Occipital lobe (tissue), 2 donors: ENCODE measurements around the gene LGMN. TPM values are rescaled to one million over a fixed set of nuclear protein-coding genes. Genes with fewer than 3 reads are reported as not detected.
"Not testable (repeated sequence)": the region's sequence is repeated elsewhere in the genome, so short reads cannot be mapped to it uniquely, and the experiment has no call there.

ENCODE experiments used
- DNase-seq: peaks from one replicate; lab custom pipeline; 2025; lab: John Stamatoyannopoulos, UW
- total RNA-seq: library from RNA; depleted of rRNA; stranded (reverse); fragments of >200 nt; gene quantifications from one replicate; pipeline ENCODE4 v1.2.3, GENCODE V29; 2014

Gene LGMN
- 23.6 TPM for total RNA-seq

DNA sequence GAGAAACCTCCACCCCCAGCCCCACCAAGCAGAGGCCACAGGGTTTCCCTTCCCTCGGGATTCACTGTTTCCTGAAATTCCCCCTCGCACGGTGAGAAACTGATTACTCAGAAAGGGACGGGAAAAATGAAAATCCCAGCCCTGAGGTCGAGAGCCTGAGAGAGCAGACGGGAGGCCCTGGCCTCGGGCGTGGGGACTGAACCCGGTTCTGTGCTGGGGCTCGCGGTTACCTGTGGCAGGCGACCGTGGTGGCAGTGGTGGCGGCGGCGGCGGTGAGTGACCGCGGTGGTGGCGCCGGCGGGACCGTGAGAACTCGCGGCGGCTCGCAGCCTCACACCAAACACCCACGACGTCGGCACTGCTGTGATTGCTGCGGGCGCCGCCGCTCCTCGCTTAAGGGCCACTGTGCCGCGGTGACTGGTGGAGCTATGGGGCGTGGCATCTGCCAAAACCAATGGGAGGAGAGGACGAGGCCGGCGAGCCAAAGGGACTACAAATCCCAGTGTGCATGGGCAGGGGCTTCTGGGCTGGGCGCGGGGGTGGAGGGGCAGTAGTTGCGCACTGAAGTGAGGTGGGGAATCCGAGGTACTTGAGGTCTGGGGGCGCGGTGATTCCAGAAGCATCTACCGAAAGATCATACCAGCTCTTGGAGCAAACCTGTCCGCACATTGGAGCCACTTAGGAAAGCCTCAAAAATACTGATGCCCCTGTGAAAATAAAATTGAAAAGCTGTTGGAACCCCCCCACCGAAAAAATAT, at the start of gene LGMN:
Gene LGMN, minus strand, starts transcription at position 369 of the 758 bp plus-strand sequence. CDS start 15,841 bp downstream, outside the sequence.
- peak; percentile 98 for DNase-seq

GRCh38 chr14:92794961-92795360, 46.5 kb upstream of the LGMN start:
- no peak for DNase-seq

GRCh38 chr14:92794547-92794941, 46.1 kb upstream of the LGMN start:
- no peak for DNase-seq

GRCh38 chr14:92793709-92794546, 45.5 kb upstream of the LGMN start, which contains the start of gene GOLGA5:
Gene GOLGA5, plus strand, starts transcription at chr14:92794305. Its CDS starts 3,133 bp downstream, at chr14:92797438.
- peak; percentile 97 for DNase-seq

DNA sequence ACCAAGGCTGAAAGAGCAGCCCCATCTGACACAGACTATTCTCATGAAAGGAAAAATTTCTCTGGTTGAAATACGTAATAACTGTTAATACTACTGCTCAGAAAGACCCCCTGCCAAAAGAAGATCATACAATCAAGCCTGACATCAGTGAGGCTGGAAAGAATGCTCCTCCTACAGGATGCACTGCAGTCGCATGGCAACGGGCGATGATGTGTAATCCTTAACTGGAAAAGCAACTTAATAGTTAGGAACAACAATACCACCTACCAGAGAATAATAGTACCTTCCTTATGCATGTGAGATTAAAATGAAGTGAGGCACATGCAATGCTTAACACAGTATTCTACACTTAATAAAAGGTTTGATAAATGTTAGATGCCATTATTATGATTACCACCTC, 44.5 kb upstream of the LGMN start:
- no peak for DNase-seq

GRCh38 chr14:92789457-92790089, 41.1 kb upstream of the LGMN start:
- no peak for DNase-seq

DNA sequence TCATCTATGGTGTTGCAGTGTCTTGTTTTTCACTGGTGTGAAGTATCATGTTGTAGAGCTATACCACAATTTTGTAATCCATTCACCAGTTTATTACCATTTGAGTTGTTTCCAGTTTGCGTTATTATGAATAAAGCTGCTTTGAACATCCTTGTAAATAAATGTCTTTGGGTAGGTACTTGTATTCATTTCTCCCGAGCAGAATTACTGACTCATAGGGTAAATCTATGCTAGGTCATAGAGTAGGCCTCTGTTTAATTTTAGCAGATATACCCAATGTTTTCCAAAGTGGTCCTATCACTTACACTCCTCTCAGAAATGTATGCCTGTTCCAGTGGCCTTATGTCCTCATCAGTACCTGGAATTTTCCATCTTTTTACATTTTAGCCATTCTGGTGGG, 39.1 kb upstream of the LGMN start:
- no peak for DNase-seq

DNA sequence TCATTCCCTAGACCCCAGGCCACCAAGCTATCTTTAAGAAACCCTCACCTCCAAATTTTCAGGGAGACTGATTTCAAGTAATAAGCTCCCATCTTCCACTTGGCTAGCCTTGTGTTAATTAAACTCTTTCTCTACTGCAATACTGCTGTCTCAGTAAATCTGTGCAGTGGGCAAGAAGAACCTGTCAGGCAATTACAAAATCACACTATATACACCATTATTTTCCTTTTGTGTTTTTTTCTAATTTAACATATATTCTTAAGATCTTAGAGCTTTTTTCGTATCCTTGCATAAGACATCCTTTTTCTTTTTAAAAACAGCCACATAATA, 38.0 kb upstream of the LGMN start:
- DNase-seq = no peak

DNA sequence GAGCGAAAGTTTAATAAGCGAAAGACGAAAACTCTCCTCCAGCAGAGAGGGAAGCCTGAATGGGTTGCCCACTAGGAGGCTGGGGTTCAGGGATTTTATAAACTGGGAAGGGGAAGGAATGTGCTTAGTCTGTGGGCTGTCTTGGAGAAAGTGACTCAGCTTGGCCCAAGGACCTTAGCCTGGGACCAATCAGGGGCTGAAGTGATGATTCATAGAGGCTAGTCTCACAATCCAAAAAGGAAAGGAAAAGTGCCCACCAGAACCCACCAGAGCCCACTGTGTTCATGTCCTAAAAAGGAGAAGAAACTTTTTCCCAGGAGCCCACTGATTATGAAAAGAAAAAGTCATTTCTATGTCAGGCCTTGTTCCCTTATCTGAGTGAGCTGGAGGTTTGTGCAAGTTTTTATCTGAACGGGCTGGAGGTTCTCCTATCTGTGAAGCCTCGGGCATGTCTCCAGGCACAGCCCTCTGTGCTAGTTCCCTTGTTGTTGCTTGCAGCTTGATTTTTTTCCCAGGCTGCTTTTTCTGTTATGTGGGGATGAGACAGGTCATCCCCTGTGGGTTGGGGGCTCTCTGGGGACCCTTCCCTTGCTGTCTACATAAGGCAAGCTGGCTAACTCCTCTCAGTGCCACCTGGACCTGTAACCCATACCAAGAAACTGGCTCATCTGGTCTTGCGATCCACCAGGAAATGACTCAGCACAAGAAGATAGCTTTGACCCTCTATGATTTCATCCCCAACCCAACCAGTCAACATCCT, 37.4 kb upstream of the LGMN start:
- DNase-seq = no peak

DNA sequence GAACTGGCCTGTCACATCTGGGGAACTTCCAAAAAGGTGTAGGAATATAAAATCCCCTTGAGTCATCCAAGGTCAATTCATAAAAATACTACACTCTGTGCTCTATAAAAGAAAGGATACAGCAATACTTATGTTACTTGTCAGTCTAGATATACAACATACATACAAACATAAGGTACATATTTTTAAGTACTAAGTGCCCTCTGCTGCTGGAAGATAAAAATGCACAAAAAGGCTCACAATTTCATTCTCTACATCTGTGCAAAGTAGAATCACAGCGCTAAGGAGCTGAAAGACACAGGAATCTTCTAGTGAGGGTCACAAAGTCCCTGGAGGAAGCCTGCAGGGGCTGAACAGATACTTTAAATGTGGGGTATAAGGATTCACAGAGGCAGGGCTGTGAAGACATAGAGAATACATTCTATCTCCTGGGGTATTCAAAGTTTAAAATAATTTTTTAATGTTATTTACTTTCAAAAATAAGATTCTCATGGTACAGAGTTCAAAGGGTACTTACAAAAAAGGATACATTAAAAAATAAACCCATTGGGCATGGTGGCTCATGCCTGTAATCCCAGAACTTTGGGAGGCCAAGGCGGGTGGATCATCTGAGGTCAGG, 35.5 kb upstream of the LGMN start:
- DNase-seq = no peak

DNA sequence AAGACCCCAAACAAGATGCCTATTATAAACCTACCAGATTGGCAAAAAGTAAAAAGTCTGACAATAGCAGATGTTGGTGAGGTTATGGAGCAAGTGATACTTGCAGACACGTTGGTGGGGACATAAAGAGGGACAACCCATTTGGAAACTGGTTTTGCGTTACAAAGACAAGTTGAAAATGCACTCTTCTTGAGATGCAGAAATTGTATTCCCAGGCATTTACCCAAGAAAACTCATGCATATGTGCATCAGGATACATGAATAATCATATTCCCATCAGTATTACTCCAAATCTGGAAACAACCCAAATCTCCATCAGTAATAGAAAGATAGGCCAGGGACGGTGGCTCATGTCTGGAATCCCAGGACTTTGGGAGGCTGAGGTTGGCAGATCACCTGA, 32.9 kb upstream of the LGMN start:
- no peak for DNase-seq

- DNase-seq = no peak
These were observed 32.2 kb upstream of the LGMN start for GRCh38 chr14:92780444-92781232.

- not testable (repeated sequence) for DNase-seq
These were observed 30.6 kb upstream of the LGMN start for GRCh38 chr14:92778868-92779565.

DNA sequence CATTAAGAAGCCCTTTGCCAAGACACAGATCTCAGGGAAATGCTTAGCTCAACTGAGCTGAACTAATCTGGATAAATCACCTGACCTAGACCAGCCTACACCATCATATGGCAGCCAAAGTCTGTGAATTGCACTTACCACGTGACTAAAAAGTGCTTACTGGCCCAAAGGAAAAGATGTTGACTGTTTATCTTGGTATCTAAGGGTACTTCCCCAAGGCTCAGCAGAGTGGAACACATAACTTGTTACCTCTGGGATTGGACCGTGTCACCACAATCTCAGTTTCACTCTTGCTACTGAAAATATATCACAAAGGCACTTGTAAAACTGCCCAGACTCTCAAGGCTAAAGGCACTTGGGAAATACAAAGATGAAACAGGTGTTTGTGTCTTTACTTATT, 26.9 kb upstream of the LGMN start:
- DNase-seq = not testable (repeated sequence)

GRCh38 chr14:92774572-92774971, 26.1 kb upstream of the LGMN start:
- DNase-seq = no peak

- DNase-seq = no peak
These were observed 22.1 kb upstream of the LGMN start for GRCh38 chr14:92770484-92770883.

DNA sequence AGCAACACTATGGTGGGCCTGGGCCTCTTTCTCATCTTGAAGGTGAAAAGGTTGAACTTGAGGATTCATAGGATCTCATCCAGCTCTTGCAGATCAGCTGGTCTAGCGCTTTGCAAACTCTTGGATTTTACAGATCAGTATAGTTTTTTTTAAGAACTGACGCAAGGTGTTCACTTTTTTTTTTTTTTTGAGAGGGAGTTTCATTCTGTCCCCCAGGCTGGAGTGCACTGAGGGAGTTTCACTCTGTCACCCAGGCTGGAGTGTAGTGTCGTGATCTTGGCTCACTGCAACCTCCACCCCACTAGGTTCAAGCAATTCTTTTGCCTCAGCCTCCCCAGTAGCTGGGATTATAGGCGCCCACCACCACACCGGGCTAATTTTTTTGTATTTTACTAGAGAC, 20.4 kb upstream of the LGMN start:
- DNase-seq = no peak

GRCh38 chr14:92768236-92768635, 19.8 kb upstream of the LGMN start:
- DNase-seq = not testable (repeated sequence)
